Amniotic stem cell (primary cell): Measurements from ENCODE around the gene TUBB2A.
"Not testable (repeated sequence)": the region's sequence is repeated elsewhere in the genome, so short reads cannot be mapped to it uniquely, and the experiment has no call there.

Experiments
- DNase-seq: peaks from one replicate; lab custom pipeline; 2025; lab: John Stamatoyannopoulos, UW

The TUBB2A gene

DNA sequence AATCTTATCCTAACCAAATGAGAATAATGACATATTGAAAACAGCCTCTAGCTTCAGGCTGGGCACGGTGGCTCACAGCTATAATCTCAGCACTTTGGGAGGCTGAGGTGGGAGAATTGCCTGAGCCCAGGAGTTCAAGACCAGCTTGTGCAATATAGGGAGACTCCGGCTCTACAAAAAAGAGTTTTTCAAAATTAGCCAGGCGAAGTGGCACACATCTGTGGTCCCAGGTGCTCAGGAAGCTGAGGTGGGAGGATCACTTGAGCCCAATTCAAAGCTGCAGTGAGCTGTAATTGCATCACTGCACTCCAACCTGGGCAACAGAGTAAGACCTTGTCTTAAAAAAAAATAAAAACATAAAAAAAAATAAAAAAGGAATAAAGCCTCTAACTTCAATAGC is 4.7 kb downstream of the TUBB2A start:
- DNase-seq, result no peak

DNA sequence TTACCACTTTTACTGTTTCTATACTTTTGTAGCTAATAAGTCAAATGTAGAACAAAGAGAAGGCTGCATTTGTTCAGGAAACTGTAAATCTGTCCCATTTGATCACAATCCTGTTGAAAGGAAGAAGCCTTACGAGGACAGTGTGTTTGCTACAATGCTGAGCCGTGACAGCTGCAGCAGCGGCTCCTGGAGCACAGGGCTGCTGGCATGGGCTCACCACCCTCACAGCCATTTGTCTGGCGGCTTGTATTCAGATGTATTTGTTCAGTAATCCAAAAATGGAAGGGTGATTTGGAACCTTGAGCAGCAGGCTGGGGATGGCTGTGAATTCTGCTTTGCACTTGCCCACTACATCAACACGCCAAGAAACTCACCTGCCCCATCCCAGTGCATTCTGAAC is 5.7 kb downstream of the TUBB2A start:
- no peak for DNase-seq

DNA sequence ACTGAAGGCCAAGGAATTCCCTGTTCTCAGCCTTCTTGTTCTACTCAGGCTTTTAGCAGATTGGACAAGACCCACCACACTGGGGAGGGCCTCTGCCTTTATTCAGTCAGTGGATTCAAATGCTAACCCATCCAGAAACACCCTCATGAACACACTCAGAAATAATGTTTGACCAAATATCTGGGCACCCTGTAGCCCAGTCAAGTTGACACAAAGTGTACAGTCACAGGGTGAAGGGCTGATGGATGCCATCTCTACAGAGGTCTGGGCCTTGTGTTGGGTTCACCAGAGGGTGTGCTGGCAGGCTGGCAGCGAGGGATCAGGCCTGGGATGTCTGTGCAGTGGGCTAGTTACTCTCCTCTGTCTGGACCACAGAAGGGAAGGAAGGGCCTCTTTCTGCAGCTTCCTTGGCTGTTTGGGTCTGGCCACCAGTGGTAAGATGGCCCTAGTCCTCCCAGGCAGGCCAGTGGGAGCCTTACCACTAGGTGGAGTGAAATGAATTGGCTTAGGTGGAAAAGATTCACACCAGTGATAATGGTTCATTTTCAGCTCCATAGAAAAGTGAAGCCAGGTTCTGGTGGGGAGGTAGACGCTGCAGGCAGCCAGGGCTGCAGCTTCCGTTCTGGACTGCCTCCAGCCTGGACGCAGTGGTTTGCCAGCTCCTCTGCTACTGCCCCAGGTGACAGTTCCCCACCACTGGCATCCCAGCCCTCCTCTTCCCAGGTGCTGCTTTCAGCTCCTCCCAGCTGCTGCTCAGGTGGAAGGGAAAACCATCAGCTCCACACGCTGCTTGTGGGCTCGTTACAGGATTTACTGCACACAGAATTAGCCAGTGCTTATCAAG is 9.2 kb downstream of the TUBB2A start:
- DNase-seq, result no peak

DNA sequence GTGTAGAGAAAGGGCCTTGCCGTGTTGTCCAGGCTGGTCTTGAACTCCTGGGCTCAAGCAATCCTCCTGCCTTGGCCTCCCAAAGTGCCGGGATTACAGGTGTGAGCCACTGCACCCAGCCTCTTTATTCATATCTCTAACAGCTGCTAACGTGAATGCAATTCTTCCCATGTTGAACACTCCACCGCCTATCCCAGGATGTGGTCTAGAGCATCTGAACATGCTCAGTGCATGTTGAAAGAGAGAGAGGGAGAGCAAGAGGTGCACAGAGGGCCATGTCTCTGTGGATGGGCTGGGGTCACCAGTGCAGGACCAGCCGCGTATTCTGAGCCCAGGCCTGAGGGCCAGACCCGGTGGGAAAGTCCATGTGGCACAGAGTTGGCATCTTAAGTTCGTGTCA is 12.8 kb downstream of the TUBB2A start:
- DNase-seq, result no peak

DNA sequence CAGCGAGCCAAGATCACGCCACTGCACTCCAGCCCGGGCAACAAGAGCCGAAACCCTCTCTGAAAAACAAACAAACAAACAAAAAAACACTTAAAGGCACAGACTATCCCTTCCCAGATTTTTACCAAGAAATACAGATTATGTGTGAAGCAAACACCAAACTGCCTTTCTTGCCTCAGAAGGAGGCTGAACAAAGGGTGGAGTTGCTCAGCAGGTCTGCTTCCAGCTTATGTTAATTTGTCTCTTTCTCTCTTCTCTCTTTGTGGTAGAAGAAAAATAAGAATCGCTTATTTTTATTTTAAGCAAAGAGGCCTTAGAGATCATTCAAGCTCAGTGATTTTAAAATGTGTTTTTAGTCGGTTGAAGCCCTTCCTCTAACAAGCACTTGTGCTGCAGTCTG is 14.2 kb downstream of the TUBB2A start:
- DNase-seq, result no peak

DNA sequence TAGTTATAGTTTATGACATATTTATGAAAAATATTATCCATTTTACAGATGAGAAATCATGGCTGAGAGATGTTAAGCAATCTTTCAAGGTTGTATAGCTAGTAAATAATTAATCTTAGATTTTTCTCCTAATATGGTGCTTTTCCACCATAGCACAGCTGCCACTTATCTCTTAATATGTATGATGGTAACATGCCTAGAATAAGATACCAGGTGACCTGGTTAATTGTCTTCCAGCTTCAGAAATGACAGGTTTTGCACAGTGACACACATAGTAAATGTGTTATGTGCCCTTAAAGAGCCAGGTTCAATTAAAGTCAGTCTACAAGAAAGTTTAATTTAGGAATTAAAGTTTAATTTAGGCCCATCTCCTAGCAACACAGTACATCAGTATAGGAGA is 14.8 kb downstream of the TUBB2A start:
- DNase-seq, result no peak

DNA sequence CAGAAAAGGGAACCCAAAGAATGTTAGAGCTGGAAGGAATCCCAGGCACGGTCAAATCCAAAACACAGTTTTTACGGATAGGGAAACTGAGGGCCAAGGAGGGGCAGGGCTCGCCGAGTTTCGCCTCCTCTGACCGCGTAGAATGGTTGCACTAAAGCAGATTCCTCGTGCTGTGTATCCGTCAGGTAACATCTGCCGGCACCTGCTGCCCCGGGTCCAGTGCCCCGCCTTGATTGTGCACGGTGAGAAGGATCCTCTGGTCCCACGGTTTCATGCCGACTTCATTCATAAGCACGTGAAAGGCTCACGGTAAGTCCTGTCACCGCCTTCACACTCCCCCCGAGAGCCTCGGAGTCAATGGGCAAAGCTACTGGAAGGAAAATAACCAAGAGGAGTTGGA is 17.1 kb downstream of the TUBB2A start:
- no peak for DNase-seq

DNA sequence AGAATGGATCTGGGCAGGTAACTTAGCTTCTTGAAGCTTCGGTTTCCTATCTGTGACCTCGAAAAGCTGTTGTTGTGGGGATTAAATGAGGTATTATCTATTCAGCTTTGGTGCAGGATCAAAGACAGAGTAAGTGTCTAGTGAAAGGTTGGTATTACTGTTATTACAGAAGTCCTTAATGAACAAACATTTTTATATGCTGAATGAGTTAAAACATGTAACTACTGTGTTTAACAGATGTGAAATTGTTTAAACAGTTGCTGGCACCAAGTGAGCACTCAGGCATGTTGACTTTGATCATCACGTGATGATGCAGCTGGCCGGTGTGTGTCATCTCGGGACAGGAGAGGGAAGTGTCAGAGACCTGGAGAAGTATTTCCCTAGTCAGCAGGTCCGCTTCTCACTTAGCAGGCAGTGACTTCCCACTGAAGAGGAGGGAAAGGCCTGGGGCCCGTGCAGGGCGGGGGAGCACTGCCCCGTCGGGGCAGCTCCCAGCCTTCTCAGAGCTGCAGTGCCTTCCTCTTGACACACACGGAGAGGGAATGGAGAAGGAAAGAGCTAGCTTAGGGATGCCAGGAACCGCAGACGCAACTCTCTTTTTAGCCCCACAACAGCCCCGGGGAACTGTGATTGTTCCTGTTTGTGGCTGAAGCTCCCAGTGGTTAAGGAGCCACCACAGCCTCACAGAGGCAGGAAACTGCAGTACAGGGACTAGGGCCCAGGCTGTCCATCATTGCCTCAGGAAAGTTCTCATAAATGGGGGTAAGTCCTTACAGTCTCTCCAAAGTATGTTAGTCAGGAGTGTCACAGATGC is 18.0 kb downstream of the TUBB2A start:
- DNase-seq, result no peak

DNA sequence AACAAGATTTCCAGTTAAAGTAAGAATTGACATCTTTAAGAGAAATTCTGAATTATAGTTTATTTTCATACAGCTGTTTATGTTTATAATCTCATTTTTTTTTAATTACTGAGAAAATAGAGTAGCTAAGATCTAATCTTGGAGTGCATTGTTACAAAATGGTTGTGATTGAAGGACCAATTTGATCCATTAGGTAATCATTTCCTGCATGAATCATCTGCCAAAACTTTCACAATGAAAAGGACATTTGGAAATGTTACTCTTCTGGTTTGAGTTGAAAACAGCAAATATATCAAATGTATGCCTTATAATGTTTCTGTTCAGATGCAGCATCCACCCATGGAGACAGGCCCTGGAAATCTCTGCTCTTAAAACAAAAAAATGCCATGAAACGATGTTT is 19.0 kb downstream of the TUBB2A start:
- DNase-seq, result no peak

DNA sequence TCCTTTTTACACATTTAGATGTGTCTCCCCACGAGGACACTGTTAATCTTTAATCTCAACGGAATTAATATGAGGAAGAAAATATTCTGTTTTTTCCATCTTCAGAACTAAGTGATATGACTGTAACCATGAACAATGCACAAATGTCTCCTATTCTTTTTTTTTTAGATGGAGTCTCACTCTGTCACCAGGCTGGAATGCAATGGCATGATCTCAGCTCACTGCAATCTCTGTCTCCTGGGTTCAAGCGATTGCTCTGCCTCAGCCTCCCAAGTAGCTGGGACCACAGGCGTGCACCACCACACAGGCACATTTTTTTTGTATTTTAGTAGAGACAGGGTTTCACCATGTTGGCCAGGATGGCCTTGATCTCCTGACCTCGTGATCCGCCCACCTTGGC is 19.5 kb downstream of the TUBB2A start:
- not testable (repeated sequence) for DNase-seq

DNA sequence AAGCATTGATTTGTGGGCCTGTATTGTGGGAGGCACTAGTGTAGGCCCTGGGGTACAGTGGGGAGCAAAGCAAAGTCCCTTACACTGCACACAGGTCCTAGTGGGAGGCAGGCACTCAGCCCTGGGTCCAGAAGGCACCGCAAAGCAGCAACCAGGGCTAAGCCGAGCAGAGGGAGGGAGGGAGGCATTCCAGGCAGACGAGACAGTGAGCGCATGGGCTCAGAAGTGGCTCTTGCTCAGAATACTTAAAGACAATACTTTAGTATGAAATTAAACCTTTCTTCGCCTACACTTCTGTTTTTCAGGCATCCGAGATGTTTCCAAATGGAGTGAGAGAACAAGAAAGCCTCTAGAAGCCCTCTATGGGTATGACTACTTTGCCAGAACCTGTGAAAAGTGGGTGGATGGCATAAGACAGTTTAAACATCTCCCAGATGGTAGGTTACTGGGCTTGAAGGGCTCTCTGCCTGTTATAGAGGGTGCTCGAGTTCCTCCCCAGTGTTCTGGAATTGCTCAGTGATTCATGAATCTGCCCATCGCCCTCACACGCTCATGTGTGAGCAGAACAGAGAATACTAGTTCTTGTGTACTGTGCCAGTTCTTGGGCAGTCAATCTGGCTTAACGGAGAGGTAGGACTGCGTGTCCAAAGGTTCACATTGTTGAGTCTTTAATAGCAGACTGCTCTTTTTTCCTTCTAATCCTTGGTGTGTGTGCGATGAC is 20.1 kb downstream of the TUBB2A start:
- no peak for DNase-seq

DNA sequence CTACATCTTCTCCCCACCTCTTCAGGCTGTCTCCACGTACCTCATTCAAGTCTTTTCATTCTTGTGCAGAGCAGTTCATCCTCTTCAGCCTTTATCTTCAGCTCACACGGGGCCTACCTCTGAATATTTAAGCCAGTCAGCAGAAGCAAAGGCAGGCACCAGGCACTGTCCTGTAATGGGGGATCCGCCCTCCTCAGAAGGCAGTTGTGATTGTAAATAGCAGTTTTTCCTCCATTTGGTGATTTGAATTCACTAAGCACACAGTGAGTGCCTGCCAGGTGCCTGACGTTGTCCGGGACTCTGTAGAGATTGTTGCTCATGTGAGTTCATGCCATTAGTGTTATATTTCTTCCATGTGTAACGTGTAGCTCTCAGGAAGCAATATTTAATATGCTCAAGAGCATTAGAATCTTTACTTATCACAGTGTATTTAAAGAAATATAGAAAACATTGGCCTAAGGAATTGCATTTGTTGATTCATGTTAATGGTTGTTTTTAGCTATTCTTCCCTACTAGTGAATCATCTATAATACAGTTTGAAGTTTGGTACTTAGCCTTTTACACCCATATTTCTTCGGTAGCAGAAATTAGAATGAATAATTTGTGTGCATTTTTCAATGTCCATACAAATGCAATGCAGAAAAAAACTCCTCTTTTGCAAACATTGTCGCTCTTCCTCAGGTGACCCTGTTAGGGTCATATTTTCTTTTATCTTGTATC is 20.9 kb downstream of the TUBB2A start:
- no peak for DNase-seq

DNA sequence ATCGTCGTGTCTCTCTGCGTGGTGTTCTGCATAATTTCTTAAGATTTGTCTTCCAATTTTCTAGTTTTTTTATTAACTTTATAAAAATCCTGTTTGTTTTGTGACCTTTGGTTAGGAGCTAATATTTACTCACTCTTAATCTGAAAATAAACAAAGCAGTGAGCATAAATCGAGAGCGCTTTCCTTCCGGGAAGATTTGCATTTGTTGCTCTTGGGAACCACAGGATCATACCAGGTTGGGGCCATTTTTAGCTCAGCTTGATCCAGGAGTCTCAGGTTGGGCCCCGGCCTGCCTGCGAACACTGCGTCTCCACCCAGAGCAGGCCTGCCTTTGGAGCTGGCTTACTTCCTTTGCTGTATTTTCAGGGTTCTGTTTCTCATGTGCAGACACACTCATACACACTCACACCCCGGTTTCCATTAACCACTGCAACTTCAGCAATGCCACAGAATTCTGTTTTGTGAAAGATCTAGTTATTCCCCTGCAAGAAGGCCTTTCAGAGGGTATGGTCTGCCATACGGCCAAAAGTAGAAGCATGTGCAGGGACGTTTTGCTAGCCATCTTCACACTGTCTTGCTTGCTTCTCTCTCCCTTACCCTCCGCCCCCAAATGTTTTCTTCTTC is 21.6 kb downstream of the TUBB2A start:
- DNase-seq, result no peak

DNA sequence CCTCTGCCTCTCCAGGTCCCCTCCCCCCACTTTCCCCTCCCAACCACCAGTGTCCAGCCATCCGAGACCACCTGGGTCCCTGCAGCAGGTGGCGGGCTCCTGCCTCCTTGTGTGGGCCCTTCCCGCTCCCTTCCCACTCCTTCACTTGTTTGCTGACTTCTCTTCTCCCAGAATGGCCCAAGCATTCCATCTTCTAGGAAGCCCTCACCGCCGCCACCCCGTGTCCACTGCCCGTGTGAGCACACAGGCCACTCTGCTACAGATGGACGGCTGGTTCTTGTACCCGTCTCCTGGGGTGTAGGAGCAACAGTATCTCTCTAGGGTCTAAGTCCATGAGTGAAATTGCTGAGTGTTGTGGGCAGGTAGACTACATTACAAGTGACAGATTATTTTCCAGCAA is 23.8 kb downstream of the TUBB2A start:
- no peak for DNase-seq

DNA sequence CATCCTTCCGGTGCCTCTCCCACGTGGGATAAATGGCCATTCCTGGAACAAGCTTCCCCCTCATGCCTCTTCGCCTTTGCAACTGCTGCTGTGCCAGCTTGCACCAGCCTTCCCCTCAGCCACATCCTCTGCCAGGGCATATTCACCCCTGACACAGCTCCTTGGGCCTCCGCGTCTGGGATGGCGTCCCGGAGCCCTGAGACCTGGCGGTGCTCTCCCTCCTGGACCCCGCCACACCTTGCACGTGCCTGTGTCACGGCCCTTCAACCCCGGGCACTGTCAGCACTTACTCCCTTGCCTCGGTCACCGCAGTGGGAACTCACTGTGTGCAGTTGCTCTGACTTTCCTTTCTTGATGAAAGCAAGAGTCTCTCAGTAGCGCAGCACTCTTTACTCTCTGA is 25.6 kb downstream of the TUBB2A start:
- no peak for DNase-seq

DNA sequence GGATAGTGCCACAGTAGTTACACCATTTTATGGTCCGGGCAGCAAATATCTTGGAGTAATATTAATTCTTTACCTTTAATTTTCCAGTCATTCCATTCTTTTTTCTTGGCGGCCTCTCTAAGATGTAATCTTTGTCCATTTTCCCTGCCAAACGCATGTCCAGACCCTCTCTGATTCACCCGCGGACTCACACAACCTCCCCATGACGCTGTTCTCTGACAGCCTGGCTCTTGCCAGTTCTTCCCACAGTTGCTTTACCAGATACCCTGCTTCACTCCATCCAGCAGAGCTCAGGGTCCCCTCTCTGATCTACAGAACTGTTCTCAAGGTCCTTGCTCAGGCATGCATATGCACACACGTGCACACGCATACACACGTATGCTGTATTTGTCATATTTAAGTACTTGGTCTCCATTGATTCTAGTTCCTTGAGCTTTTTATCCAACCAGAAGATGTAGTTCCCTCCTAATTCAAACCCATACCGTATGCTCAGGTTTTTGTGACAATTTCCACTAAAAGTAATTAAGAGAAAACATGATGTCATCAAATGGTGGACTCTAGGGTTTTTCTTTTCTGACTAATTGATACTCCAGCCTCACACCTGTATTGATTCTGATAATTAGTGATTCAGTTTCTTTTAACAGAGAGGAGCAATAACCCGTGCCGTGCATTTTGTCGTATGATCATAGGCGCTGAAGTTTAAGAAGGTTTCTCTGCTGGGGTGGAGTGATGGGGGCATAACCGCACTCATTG is 28.8 kb downstream of the TUBB2A start:
- DNase-seq, result no peak

DNA sequence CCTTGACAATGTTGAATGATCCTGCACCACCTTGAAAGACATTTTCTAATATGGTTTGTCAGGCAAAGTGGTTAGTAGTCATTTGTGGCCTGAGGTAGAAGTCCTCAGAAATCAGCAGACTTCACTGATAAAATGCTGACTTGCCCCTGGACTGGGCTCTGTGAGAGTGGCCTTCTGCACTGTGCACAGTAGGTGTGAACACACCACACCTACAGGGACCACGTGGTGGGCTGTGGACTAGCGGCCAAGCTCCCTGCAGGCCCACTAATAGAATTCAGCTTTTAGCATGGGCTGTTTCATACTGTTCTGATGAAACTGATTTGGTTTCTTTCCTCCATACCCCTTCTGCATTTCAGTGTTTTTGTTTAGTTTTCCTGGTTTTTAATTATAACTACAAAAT is 31.5 kb downstream of the TUBB2A start:
- DNase-seq, result no peak

DNA sequence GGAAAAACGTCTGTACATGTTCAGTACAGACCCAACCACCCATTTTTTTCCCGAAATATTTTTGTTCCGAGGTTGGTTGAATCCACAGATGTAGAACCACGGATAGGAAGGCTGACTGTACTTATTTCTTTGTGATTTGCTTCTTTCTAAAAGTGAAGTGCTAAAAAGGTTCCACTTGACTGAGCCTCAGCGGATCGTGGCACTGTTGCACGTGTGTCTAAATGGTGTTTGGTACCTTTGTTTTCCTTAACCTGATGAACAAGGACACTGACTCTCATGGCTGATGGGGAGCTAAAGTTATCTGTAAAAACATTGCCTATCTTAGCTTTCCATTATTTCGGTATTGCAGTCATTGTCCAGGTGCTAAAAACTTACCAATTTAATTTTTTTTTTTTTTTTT is 32.7 kb downstream of the TUBB2A start:
- DNase-seq, result no peak

DNA sequence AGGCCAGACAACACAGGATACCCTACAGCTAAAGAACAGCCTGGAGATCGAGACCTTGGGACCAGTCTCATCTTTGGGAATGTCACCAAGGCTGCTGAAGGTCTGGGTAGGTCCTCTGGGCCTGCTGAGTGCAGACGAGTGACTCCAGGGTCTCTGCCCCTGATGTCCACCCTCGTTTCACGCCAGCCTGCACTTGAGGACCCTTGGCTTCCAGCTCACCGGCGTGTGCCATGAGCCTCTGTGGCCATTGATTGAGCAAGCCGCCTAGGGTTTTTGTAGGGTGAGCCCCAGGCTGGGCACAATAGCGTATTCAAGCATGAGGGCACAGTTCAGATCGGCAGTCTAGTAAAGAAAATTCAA is 34.5 kb downstream of the TUBB2A start:
- DNase-seq, result no peak

DNA sequence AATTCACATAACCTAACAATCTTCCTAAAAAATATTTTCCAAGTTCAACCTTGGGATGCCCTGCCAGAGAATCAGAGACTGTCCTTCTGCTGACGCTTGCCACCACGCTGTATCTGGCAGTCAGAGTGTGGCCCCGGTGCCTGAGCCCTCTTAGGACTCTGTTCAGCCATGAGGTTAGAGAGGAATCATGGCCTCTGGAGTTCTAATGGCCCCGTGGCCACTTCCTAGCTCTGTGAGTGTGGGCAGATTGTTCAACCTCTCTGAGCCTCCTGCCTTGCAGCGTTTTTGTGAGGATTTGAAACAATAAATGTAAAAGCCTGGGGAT is 36.6 kb downstream of the TUBB2A start:
- no peak for DNase-seq

DNA sequence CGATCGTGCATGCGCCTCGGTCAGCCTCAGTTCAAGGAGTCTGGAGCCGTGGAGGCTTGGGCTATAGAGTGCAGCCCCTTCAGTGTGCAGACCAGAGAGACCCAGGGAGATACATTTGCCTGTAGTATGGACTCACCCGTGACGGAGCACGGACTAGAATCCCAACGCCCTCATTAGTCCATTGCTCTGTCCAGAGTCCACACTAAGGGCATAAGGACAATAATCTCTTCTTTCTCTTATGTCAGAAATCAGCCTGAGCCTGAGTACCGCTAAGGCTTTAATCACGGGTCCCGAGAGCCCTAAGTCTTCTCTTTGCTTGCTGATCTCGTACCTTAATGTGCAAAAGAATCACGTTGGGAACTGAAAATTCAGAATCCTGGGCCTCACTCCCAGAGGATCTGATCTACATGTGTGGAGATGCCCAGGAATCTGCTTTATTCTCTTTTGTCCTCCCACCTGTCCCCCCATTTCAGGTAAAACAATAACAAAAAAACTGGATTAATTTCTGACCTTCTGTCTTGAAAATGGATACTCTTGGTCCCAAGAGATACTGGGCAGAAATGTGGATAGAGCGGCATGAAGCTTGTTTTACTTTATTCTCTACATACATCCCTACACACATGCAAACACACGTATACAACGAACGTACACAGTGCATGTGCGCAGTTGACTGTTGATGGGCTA is 38.2 kb downstream of the TUBB2A start:
- DNase-seq, result no peak
